Raji (cell line): ENCODE measurements around the gene MAP7D1.
A peak's percentile ranks its signal among the peaks of the same experiment; 100 is the strongest.

Experiments
- POLR2A ChIP-seq: IDR thresholded peaks from 2 replicates; pipeline ENCODE4 v1.6.1; 2011; ENCODE audit warnings: low read depth, low read length, control low read depth; ENCODE audit not compliant: insufficient read depth

MAP7D1 gene

GRCh38 chr1:36155408-36156328, at the start of gene MAP7D1:
Gene MAP7D1 (plus strand): TSS chr1:36156160. CDS start chr1:36156418, 258 bp downstream.
- peak; percentile 90 for TF ChIP-seq POLR2A

- no peak for TF ChIP-seq POLR2A
These were observed 49.7 kb upstream of the MAP7D1 start for GRCh38 chr1:36106269-36106668.

DNA sequence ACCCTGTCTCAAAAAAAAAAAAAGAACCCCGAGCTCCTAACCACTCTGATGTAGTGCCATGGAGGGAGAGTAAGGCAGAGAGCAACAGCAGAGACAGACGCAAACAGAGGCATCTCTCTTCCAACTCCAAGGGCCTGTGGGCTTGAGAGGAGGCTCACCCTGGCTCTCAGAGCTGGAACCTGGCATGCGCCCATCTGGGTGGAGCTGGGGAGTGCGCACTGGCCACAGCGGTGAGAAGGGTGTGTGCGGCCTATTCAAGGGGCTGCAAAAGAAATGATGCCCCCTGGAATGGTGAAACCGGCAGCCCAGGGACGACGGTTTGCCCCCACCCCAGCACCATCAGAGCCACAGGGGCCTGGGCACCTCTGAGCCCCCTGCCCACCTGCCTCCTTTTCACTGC, 48.6 kb upstream of the MAP7D1 start:
- TF ChIP-seq POLR2A, result no peak

DNA sequence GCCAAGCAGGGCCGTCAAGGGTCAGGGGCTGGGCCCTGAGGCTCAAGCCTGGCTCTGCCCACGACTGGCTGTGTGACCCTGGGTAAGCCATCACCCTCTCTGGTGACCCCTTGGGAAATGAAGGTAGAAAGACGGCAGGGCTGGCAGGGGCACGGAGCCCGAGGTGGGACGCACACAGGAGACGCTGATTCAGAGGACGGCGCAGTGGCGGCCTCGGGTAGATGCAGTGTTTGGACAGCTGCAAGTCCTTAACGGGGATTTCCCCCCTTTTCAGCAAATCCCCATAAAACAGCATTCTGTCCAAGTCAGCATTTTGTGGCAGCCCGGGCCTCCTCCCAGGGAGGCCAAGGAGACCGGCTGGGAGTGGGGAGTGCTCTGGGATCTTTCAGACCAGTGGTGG, 47.6 kb upstream of the MAP7D1 start:
- no peak for TF ChIP-seq POLR2A

DNA sequence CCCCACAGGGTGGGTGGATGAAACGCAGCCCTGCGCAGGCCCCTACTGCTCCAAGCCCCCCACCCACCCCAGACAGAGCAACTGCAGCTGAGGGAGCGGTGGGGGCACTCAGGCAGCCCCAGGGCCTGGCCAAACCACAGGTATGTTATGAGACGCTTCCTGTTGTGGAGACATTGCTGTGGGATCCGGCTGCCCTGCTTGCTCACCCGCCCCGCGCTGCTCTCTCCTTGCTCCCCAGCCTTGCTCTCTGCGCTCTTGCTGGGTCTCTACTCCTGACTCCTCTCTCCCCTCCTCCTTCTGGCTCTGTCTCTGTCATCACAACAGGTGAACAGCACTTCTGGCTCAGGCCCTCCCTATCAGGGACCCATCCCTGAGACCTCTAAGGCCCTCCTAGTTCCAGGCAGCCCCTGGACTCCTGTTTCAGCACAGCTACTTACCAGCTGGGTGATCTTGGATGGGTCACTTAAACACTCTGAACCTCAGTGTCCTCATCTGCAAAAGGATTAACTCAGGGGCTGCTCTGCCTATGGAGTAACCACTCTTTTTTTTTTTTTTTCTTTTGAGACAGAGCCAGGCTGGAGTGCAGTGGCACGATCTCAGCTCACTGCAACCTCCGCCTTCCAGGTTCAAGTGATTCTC, 46.8 kb upstream of the MAP7D1 start:
- no peak for TF ChIP-seq POLR2A

- no peak for TF ChIP-seq POLR2A
These were observed 44.8 kb upstream of the MAP7D1 start for GRCh38 chr1:36111151-36111550.

- TF ChIP-seq POLR2A, result no peak
These were observed 43.1 kb upstream of the MAP7D1 start for GRCh38 chr1:36112823-36113222.

DNA sequence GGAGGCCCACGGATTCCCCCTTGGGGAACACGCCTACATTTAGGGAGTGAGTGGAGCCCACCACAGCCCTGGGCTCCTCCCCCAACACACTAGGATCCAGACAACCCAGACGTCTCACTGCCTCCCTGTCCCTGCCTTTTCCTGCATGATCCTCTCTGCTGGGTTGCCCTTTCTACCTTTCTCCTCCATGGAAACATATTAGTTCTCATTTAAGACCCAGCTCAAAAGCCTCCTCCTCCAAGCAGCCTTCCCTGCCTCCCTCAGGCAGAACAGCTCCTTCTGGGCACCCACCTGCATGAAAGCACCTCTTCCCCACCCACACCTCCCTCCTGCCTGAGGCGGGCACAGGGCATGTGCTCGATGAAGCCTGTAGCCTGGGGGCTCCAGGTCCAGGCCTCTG, 41.6 kb upstream of the MAP7D1 start:
- no peak for TF ChIP-seq POLR2A

DNA sequence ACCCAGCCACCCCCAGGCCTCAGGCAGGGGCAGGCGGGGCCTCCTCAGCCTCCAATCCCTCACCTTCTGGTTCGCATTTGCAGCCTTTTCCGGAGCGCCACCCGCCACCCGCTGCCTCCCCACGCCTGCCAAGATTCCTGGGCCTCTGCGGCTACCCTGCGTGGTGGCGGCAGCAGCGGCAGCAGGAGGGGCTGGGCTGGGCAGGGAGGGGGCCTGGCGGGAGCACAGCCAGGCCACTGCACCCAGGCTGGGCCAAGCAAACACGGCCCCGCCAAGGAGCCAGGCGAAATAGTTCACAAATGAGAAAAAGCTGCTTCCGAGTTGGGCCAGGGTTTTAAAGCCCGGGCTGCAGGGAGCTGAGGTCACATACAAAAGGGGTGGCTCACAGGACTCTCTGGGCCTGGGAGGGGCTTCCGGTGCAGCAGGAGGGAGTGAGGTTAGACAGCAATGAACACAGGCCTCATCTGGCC, 40.7 kb upstream of the MAP7D1 start:
- TF ChIP-seq POLR2A, result no peak

- TF ChIP-seq POLR2A, result no peak
These were observed 40.0 kb upstream of the MAP7D1 start for GRCh38 chr1:36115931-36116330.

- no peak for TF ChIP-seq POLR2A
These were observed 39.1 kb upstream of the MAP7D1 start for GRCh38 chr1:36116901-36117300.

GRCh38 chr1:36118447-36119204, 37.3 kb upstream of the MAP7D1 start:
- no peak for TF ChIP-seq POLR2A

GRCh38 chr1:36119456-36119855, 36.5 kb upstream of the MAP7D1 start:
- no peak for TF ChIP-seq POLR2A

GRCh38 chr1:36122062-36123030, 33.6 kb upstream of the MAP7D1 start:
- no peak for TF ChIP-seq POLR2A
